Measurements from ENCODE around the gene SPINDOC. TPM values are rescaled to one million over a fixed set of nuclear protein-coding genes. Genes with fewer than 3 reads are reported as not detected.

SPINDOC gene
- total RNA-seq (2014; rRNA removed; shearing (Covaris generic)) (10.6 and 15.3 TPM in 2 replicates), polyA plus RNA-seq (2016; fragmentation: Nextera tagmentation; extraction: Ambion mirVana) (0.30 and 0.86 TPM in 2 replicates)

GRCh38 chr11:63813035-63813562 lies at the start of gene SPINDOC:
SPINDOC (plus strand) TSS chr11:63813456; CDS start chr11:63813687, 231 bp downstream.
- 0 to 2% methylated on average over 22 to 48 of the region's 65 CpGs for WGBS, 2 experiments (ENCODE audit: low coverage in 1 of 2, low lambda C conversion rate in 2 of 2, missing lambda C conversion rate in 2 of 2)
- Histone ChIP-seq H2AFZ (peak within 1 kb of the TSS; percentile 91), H3K9me3 (ENCODE audit: low read depth) (no peaks in the 10 kb centered on the region), H3K4me1 (ENCODE audit: insufficient read depth) (peaks cover 17% of the 10 kb centered on the region), H3K27ac (peak within 1 kb of the TSS; percentile 35; the same call in 1 of the 2 replicates), H3K4me3 (peak within 1 kb of the TSS; percentile 98), H3K9me2 (ENCODE audit: insufficient read depth) (no peaks in the 10 kb centered on the region), H3K79me2 (ENCODE audit: insufficient read depth) (peaks cover 42% of the 10 kb centered on the region), H4K20me1 (ENCODE audit: insufficient read depth) (peaks cover 4% of the 10 kb centered on the region; the same call in 1 of the 2 replicates), H3K36me3 (ENCODE audit: low read depth) (no peaks in the 10 kb centered on the region), H3K27me3 (replicated peaks; ENCODE audit: insufficient read depth) (no peaks in the 10 kb centered on the region), H3K9ac (peak within 1 kb of the TSS; percentile 86), H3K4me2 (ENCODE audit: unreplicated experiment) (peak within 1 kb of the TSS; percentile 92), H3F3A (ENCODE audit: insufficient read depth) (0 out of 2 replicates have a peak, but pooled peaks cover 7% of the 10 kb centered on the region)
- no peak for TF ChIP-seq EZH2 (IDR thresholded peaks at IDR 0.05; ENCODE audit: insufficient read depth, poor library complexity, severe bottlenecking)
- TF ChIP-seq EZH2phosphoT487 (IDR thresholded peaks at IDR 0.05; ENCODE audit: insufficient read depth, low read depth), result no peak
- in situ Hi-C loops (cut with MboI), result no loop called here
- DNase-seq, result peak; percentile 88

GRCh38 chr11:63763496-63764339 lies 49.5 kb upstream of the SPINDOC start:
- Histone ChIP-seq H3K4me1 (ENCODE audit: insufficient read depth) (0 out of 2 replicates have a peak, but pooled peaks cover 3% of the 10 kb centered on the region), H3K36me3 (ENCODE audit: low read depth) (0 out of 2 replicates have a peak, but pooled peaks cover 5% of the 10 kb centered on the region), H3K4me2 (ENCODE audit: unreplicated experiment) (no peak overlapping the region), H3F3A (ENCODE audit: insufficient read depth) (peaks cover 21% of the 10 kb centered on the region), H3K27me3 (replicated peaks; ENCODE audit: insufficient read depth) (no peaks in the 10 kb centered on the region), H3K9me2 (ENCODE audit: insufficient read depth) (no peaks in the 10 kb centered on the region), H3K9me3 (ENCODE audit: low read depth) (no peaks in the 10 kb centered on the region), H3K9ac (no peak overlapping the region), H2AFZ (no peak overlapping the region), H3K4me3 (no peak overlapping the region), H3K79me2 (ENCODE audit: insufficient read depth) (peaks cover 24% of the 10 kb centered on the region), H4K20me1 (ENCODE audit: insufficient read depth) (no peaks in the 10 kb centered on the region), H3K27ac (no peak overlapping the region)
- no peak for DNase-seq
- 87 to 90% methylated on average over 10 to 82 of the region's 82 CpGs for WGBS, 2 experiments (ENCODE audit: low coverage in 1 of 2, low lambda C conversion rate in 2 of 2, missing lambda C conversion rate in 2 of 2)
- in situ Hi-C loops (cut with MboI), result no loop called here
- TF ChIP-seq EZH2phosphoT487 (IDR thresholded peaks at IDR 0.05; ENCODE audit: insufficient read depth, low read depth) (no peak), EZH2 (IDR thresholded peaks at IDR 0.05; ENCODE audit: insufficient read depth, poor library complexity, severe bottlenecking) (no peak)

GRCh38 chr11:63764340-63764678 lies 48.9 kb upstream of the SPINDOC start:
- H4K20me1 ChIP-seq (ENCODE audit: insufficient read depth), result no peaks in the 10 kb centered on the region
- H3K79me2 ChIP-seq (ENCODE audit: insufficient read depth), result peaks cover 24% of the 10 kb centered on the region
- H3K4me3 ChIP-seq, result no peak overlapping the region
- H3K9ac ChIP-seq, result no peak overlapping the region
- DNase-seq, result no peak
- H3K9me2 ChIP-seq (ENCODE audit: insufficient read depth), result no peaks in the 10 kb centered on the region
- no peak overlapping the region for H3K4me2 ChIP-seq (ENCODE audit: unreplicated experiment)
- WGBS, 2 experiments (ENCODE audit: low coverage in 1 of 2, low lambda C conversion rate in 2 of 2, missing lambda C conversion rate in 2 of 2), result 88% methylated on average over 23 of the region's 23 CpGs; no CpG with 5 or more reads in 1 of the 2 experiments
- 0 out of 2 replicates have a peak, but pooled peaks cover 3% of the 10 kb centered on the region for H3K36me3 ChIP-seq (ENCODE audit: low read depth)
- TF ChIP-seq EZH2phosphoT487 (IDR thresholded peaks at IDR 0.05; ENCODE audit: insufficient read depth, low read depth) (no peak), EZH2 (IDR thresholded peaks at IDR 0.05; ENCODE audit: insufficient read depth, poor library complexity, severe bottlenecking) (no peak)
- H3K27ac ChIP-seq, result no peak overlapping the region
- peaks cover 21% of the 10 kb centered on the region for H3F3A ChIP-seq (ENCODE audit: insufficient read depth)
- H3K9me3 ChIP-seq (ENCODE audit: low read depth), result no peaks in the 10 kb centered on the region
- in situ Hi-C loops (cut with MboI), result no loop called here
- H3K27me3 ChIP-seq (replicated peaks; ENCODE audit: insufficient read depth), result no peaks in the 10 kb centered on the region
- H2AFZ ChIP-seq, result no peak overlapping the region
- 0 out of 2 replicates have a peak, but pooled peaks cover 3% of the 10 kb centered on the region for H3K4me1 ChIP-seq (ENCODE audit: insufficient read depth)
